Measurements from ENCODE around the gene RAB25. TPM values are rescaled to one million over a fixed set of nuclear protein-coding genes. Genes with fewer than 3 reads are reported as not detected.

RAB25 gene
- polyA plus RNA-seq (2011; rRNA removed) (not detected in 2 replicates), polyA minus RNA-seq (2011; rRNA and poly(A)+ RNA removed) (not detected in 2 replicates)

DNA sequence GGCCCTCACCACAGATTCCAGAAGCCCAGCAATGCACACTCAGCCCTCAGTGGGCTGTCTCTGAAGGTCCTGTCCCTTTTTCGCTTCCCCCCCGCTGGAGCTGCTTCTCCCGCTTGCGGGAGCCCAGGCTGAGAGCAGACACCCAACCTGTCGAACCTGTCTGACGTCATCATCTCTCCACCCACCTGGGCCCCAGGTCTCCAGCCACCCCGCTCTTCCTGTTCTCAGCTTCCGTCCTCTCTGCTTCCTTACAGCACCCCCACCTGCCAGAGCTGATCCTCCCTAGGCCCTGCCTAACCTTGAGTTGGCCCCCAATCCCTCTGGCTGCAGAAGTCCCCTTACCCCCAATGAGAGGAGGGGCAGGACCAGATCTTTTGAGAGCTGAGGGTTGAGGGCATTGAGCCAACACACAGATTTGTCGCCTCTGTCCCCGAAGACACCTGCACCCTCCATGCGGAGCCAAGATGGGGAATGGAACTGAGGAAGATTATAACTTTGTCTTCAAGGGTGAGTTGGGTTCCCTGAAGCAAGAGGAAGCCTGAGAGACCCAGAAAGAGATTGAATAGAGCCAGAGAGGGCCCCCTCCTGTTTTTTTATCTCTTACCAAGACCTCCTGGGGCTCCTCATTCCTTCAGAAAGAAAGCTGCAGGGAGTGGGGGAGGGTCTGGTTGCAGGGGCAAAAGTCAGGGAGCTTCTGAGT, at the start of gene RAB25:
Gene RAB25 (plus strand): TSS at position 224 of the 700 bp plus-strand sequence. CDS start 241 bp downstream, at position 465.
- DNase-seq (ENCODE audit: low read depth, low spot score): no peak
- TF ChIP-seq, protein P1, sequence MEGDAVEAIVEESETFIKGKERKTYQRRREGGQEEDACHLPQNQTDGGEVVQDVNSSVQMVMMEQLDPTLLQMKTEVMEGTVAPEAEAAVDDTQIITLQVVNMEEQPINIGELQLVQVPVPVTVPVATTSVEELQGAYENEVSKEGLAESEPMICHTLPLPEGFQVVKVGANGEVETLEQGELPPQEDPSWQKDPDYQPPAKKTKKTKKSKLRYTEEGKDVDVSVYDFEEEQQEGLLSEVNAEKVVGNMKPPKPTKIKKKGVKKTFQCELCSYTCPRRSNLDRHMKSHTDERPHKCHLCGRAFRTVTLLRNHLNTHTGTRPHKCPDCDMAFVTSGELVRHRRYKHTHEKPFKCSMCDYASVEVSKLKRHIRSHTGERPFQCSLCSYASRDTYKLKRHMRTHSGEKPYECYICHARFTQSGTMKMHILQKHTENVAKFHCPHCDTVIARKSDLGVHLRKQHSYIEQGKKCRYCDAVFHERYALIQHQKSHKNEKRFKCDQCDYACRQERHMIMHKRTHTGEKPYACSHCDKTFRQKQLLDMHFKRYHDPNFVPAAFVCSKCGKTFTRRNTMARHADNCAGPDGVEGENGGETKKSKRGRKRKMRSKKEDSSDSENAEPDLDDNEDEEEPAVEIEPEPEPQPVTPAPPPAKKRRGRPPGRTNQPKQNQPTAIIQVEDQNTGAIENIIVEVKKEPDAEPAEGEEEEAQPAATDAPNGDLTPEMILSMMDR (IDR thresholded peaks at IDR 0.05; ENCODE audit: low read depth, low read length): no peak
- no peak within 1 kb of the TSS for H3K4me3 ChIP-seq (ENCODE audit: low read depth, low read length)
- ChIA-PET CTCF (no interaction called here), POLR2A (no interaction called here)
- H3K27me3 ChIP-seq (ENCODE audit: control insufficient read depth, insufficient read depth, low read length): no peaks in the 10 kb centered on the region
- no peak within 1 kb of the TSS for H3K27ac ChIP-seq (ENCODE audit: low read depth, low read length)
- no peaks in the 10 kb centered on the region for H3K9me3 ChIP-seq (ENCODE audit: control insufficient read depth, insufficient read depth, low read length)

DNA sequence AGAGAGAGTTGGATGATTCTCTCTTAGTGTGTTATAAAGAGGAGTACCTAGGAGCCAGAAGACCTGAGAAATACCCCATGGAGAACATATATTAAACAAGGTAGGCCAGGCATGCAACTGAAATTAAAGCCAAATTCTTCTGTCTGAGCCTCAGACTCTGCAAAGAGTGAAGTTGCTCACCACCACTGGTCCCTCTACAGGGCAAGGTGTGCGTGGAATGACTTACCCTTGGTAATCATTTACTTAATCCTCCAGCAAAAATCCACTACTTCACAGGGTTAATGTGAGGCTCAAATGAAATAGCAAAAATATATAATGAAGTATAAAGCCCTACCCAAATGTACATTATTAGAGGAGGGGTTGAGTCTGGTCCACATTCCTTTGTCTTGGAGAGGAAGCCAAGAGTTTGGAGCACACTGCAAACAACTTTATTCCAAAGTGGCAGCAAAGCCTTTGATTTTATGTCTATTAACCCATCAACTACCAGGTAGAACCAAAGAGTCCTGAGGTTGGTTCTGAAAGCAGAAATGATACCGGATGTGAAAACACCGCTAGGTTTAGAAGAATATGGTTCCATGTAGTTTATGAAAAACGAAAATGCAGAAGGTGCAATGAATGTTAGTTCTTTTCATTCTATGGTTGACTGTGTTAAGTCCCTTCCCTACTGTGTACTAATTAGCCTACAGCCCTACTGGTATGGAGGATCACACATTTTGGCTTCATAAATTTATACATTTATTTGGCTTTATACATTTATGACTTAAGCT, 48.7 kb upstream of the RAB25 start:
- no peaks in the 10 kb centered on the region for H3K9me3 ChIP-seq (ENCODE audit: control insufficient read depth, insufficient read depth, low read length)
- CTCF ChIA-PET: interaction anchor here (1.4 kb wide), 1 partner anchor 13 kb away, joined by 4 read pairs; no protein-coding TSS in a partner anchor
- TF ChIP-seq, protein P1 (IDR thresholded peaks at IDR 0.05; ENCODE audit: low read depth, low read length): no peak
- POLR2A ChIA-PET: no interaction called here
- H3K27ac ChIP-seq (ENCODE audit: low read depth, low read length): no peak overlapping the region
- no peaks in the 10 kb centered on the region for H3K27me3 ChIP-seq (ENCODE audit: control insufficient read depth, insufficient read depth, low read length)
- no peak overlapping the region for H3K4me3 ChIP-seq (ENCODE audit: low read depth, low read length)
- no peak for DNase-seq (ENCODE audit: low read depth, low spot score)

DNA sequence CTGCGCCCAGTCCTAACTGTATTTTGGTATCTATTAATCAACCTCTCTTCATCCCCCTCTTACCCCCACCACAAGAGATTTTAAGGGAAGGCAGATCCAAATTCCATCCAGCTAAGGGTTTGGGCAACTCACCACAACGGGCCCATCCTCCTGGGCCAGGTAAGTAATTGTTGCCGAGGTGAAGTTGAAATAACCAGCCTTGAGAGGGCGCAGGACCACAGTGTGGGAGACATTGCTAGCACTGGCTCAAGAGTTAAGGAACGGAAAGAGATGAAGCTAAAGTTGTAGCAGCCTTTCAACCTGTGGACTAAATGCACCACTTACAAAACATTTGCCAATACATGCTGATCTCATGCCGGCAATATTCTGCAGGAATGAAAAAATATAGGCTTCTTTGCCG, 46.1 kb upstream of the RAB25 start:
- no peaks in the 10 kb centered on the region for H3K27me3 ChIP-seq (ENCODE audit: control insufficient read depth, insufficient read depth, low read length)
- DNase-seq (ENCODE audit: low read depth, low spot score): no peak
- no peak overlapping the region for H3K4me3 ChIP-seq (ENCODE audit: low read depth, low read length)
- H3K9me3 ChIP-seq (ENCODE audit: control insufficient read depth, insufficient read depth, low read length): no peaks in the 10 kb centered on the region
- TF ChIP-seq, protein P1 (IDR thresholded peaks at IDR 0.05; ENCODE audit: low read depth, low read length): no peak
- POLR2A ChIA-PET: no interaction called here
- CTCF ChIA-PET: interaction anchor here (0.7 kb wide), 1 partner anchor 11 kb away, joined by 4 read pairs; no protein-coding TSS in a partner anchor
- no peak overlapping the region for H3K27ac ChIP-seq (ENCODE audit: low read depth, low read length)

GRCh38 chr1:156019946-156020292, 41.0 kb upstream of the RAB25 start:
- H3K9me3 ChIP-seq (ENCODE audit: control insufficient read depth, insufficient read depth, low read length): no peaks in the 10 kb centered on the region
- TF ChIP-seq, protein P1 (IDR thresholded peaks at IDR 0.05; ENCODE audit: low read depth, low read length): no peak
- H3K27ac ChIP-seq (ENCODE audit: low read depth, low read length): no peak overlapping the region
- ChIA-PET CTCF (interaction anchor here (2.0 kb wide), 1 partner anchor 47 kb away, joined by 8 read pairs; no protein-coding TSS in a partner anchor), POLR2A (interaction anchor here (1.0 kb wide), 1 partner anchor 79 kb away, joined by 3 read pairs; no protein-coding TSS in a partner anchor)
- peak overlapping the region; percentile 91 for H3K4me3 ChIP-seq (ENCODE audit: low read depth, low read length)
- DNase-seq (ENCODE audit: low read depth, low spot score): no peak
- no peaks in the 10 kb centered on the region for H3K27me3 ChIP-seq (ENCODE audit: control insufficient read depth, insufficient read depth, low read length)

All from AG04450 (cell line).